ENCODE measurements around the gene GABRB3.

The GABRB3 gene

DNA sequence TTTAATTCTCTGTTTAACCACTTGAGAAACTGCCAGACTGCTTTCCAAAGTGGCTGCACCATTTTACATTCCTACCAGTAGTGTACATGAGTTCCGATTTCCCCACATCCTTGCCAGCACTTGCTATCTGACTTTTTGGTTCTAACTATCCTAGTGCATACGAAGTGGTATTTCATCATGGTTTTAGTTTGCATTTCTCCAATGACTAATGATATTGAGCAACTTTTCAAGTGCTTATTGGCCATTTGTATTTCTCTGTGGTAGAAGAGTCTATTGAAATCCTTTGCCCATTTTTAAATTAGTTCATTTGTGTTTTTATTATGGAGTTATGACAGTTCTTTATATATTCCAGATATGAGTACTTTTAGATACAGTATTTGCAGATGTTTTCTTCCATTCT is 247.8 kb downstream of the GABRB3 start:
- no peak overlapping the region for H3K27ac ChIP-seq
- no peak for TF ChIP-seq ZFX (IDR thresholded peaks at IDR 0.05; ENCODE audit: borderline replicate concordance)
- TF ChIP-seq, protein P1, sequence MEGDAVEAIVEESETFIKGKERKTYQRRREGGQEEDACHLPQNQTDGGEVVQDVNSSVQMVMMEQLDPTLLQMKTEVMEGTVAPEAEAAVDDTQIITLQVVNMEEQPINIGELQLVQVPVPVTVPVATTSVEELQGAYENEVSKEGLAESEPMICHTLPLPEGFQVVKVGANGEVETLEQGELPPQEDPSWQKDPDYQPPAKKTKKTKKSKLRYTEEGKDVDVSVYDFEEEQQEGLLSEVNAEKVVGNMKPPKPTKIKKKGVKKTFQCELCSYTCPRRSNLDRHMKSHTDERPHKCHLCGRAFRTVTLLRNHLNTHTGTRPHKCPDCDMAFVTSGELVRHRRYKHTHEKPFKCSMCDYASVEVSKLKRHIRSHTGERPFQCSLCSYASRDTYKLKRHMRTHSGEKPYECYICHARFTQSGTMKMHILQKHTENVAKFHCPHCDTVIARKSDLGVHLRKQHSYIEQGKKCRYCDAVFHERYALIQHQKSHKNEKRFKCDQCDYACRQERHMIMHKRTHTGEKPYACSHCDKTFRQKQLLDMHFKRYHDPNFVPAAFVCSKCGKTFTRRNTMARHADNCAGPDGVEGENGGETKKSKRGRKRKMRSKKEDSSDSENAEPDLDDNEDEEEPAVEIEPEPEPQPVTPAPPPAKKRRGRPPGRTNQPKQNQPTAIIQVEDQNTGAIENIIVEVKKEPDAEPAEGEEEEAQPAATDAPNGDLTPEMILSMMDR (IDR thresholded peaks at IDR 0.05): no peak

DNA sequence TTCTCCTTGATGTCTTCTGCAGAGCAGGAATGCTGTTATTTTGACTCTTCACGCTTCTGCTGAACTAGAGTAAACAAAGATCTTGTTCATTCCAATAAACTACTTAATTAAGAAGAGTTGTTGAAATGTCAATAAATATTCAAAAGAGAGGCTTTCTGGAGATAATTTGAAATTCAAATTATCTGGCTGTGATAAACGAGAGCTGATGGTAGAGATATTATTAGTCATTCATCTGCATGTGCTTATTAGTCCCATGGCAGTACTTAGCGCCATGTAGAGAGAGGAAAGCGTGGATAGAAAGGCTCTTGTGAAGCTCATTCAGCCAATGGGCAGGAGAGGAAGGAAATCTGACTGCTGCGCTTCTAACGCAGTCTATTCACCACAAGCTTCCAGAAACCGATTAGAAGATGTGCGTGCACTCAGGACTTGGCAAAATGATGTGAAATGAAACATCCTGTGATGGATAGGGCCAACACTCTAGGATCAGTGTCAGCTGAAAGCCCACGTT is 251.1 kb downstream of the GABRB3 start:
- no peak overlapping the region for H3K27ac ChIP-seq
- TF ChIP-seq, protein P1 (IDR thresholded peaks at IDR 0.05): no peak
- no peak for TF ChIP-seq ZFX (IDR thresholded peaks at IDR 0.05; ENCODE audit: borderline replicate concordance)

DNA sequence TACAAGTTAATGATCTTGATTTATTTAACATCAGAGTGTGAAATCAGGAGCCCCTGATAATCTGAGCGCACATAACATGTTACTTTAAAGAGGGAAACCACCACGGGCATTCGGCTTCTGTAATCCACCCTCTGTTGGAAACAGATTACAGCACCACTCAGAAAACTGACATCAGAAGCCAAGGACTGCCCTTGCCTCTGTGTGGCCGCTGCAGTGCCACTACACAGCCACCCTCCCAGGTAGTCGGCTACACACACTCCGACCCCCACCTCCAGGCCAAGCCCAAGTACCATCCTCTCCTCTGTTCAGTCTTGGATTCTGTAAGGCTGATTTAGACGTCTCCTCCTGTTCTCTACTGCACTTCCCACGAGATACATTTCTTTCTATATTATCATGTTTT is 251.7 kb downstream of the GABRB3 start:
- no peak overlapping the region for H3K27ac ChIP-seq
- TF ChIP-seq, protein P1 (IDR thresholded peaks at IDR 0.05): no peak
- no peak for TF ChIP-seq ZFX (IDR thresholded peaks at IDR 0.05; ENCODE audit: borderline replicate concordance)

DNA sequence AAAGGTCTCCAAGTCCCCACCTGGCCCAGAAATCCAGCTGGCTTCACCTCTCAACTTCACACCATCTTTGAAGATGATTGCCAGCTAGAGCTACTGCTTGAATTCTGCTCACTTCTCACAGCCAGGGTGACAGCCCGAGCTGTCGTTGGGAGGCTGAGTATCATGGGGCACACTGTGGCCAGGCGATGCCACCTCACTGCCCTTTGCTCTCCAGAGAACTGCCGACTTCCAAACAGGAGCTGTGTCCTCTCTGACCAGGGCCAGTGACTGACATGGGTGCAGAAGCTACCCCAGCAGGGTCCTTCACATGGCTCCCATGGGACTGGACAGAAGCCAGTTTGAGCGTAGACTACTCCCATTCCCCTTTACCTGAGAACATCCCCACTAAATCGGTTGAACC is 254.0 kb downstream of the GABRB3 start:
- TF ChIP-seq, protein P1 (IDR thresholded peaks at IDR 0.05): no peak
- TF ChIP-seq ZFX (IDR thresholded peaks at IDR 0.05; ENCODE audit: borderline replicate concordance): no peak

DNA sequence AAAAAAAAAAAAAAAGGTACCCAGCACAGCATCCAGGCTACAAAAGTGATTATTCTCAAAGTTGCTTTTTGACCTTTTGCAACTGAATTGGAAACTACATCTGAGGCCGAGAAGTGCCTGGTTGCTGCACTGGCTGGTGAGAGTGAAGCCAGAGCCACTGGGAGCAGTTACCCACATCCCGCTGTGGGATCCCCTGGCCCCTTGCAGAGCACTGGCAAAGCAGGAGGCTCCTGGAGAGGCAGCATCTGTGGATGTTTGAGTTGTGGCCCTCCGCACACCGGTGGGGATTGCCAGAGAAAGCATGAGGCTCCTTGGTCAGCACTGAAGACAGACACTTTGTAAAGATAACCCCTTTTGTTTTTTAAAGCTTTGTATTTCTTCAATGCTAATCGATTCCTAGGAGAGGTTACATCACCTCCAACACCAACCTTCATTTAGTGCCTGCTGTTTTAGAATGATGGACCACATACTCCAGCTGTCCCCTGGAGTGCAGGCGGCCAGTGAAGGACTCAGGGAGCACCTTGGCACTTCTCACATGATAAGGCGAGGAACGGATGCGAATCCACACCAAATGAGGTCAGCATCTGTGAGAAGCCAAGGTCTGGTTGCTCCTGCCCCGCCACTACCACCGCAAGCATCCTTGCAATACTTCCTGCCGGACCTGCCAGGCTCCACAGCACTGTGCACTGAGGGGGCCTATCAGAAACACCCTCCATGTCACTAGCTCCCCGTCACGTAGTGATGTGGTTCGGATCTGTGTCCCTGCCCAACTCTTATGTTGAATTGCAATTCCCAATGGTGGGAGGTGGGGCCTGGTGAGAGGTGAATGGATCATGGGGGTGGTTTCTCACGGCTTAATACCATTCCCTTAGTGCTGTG is 256.5 kb downstream of the GABRB3 start:
- no peak overlapping the region for H3K27ac ChIP-seq
- no peak for TF ChIP-seq ZFX (IDR thresholded peaks at IDR 0.05; ENCODE audit: borderline replicate concordance)
- TF ChIP-seq, protein P1 (IDR thresholded peaks at IDR 0.05): no peak

More for the DNA sequence above, 254.0 kb downstream of the GABRB3 start:
- H3K27ac ChIP-seq: no peak overlapping the region

DNA sequence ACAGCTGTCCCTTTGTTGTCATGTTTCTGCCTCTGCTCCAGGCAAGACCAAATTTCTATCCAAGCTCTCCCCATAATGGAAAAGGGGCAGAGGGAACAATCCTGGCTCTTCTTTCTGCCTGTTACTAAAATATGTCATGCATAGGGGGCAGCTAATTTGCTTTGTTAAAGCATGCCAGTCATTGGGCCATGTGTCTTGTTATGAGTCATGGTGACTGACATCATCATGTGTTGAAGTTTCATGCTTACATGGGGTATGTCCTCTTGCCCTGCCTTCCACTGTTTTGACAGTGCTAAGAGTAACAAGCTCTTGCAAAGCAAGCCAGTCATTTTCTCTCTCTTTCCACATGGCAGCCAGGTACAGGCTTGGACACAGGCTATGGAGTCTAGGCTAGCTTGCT is 268.9 kb downstream of the GABRB3 start:
- H3K27ac ChIP-seq: no peak overlapping the region
- no peak for TF ChIP-seq ZFX (IDR thresholded peaks at IDR 0.05; ENCODE audit: borderline replicate concordance)
- TF ChIP-seq, protein P1 (IDR thresholded peaks at IDR 0.05): no peak

Data from 22Rv1 (cell line).